Activated naive CD4-positive, alpha-beta T cell treated with anti-CD3 and anti-CD28 coated beads, Interleukin-2, amount 10 ng/mL, durations not matched to agents 5 hours and 36 hours (primary cell): Measurements from ENCODE around the gene ZG16B. TPM values are rescaled to one million over a fixed set of nuclear protein-coding genes. Genes with fewer than 3 reads are reported as not detected.

ENCODE experiments used
- total RNA-seq, 2 experiments: library from RNA; stranded (reverse); gene quantifications; one replicate each; pipeline ENCODE4 v1.2.3, GENCODE V29; 2021

The ZG16B gene, protein sequence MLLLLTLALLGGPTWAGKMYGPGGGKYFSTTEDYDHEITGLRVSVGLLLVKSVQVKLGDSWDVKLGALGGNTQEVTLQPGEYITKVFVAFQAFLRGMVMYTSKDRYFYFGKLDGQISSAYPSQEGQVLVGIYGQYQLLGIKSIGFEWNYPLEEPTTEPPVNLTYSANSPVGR
- total RNA-seq = 1 to 10 TPM; 1.4 to 1.6 TPM

GRCh38 chr16:2829501-2830354, at the start of gene ZG16B:
Gene ZG16B (plus strand): TSS chr16:2830303. CDS start chr16:2830442, 139 bp downstream.

DNA sequence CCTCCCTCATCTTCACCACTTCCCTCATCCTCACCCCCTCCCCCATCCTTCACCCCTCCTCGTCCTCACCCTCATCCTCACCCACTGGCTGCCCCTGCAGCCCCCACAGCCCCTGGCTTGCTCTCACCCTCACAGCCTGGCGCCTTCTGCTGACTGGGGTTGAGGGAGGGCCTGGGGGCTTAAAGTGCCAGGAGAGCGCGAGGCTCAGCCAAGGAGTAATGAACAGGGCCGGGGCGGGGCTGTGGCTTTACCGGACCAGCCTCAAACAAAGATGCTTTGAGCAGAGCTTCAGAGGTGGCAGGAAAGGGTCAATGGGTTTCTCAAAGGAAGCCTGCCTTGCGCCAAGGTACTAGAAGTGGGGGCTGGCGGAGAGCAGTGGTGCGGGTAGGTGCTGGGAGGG, 42.7 kb upstream of the ZG16B start, which contains the start of gene PRSS33:
Gene PRSS33, minus strand, starts transcription at position 155 of the 400 bp plus-strand sequence. CDS start 1,013 bp downstream, outside the sequence.

DNA sequence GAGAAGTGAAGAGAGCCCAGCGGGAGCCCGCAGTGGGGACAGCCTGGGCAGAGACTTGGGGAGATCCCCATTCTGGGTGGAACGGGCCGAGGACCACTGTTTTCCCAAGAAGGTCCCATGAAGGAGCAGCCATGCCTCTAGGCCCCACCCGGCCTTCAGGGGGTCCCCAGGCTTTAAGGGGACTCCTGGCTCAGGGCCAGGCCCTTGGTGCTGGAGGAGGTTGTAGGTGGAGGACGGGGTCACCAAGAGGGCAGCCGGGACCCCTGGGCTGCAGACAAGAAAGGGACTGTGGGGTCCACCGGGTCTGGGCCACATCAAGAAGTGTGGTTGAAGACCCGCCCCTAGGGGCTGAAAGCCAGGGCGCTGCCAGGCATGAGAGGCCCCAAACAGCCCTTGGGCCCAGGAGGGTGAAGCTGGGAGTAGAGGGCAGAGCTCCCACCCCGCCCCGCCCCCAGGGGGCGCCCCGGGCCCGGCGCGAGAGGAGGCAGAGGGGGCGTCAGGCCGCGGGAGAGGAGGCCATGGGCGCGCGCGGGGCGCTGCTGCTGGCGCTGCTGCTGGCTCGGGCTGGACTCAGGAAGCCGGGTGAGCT, 13.3 kb upstream of the ZG16B start, which contains the start of gene PRSS21:
Gene PRSS21, plus strand, starts transcription at position 487 of the 589 bp plus-strand sequence. Its CDS starts 32 bp downstream, at position 519.

GRCh38 chr16:2857451-2858244, 27.5 kb downstream of the ZG16B start, which contains the start of gene PRSS22:
Gene PRSS22 (minus strand): TSS chr16:2858170. CDS start chr16:2858104, 66 bp downstream.

Other genes starting within 250 kb of the ZG16B start
- gene KCTD5, start 147.8 kb upstream of the ZG16B start, total RNA-seq = 10 to 100 TPM; 28.5 to 30.3 TPM
- gene PRSS27, start 110.1 kb upstream of the ZG16B start, total RNA-seq = 1 to 10 TPM; 1.3 to 1.4 TPM
- gene SRRM2, start 77.7 kb upstream of the ZG16B start, total RNA-seq = 100 to 1,000 TPM; 565 to 586 TPM
- 100 to 1,000 TPM; 113 to 116 TPM for gene ELOB, start 53.0 kb upstream of the ZG16B start, total RNA-seq
- gene PRSS33, start 42.7 kb upstream of the ZG16B start, total RNA-seq = not detected
- not detected for gene PRSS41, start 31.8 kb upstream of the ZG16B start, total RNA-seq
- 1 to 10 TPM; 1.7 to 1.8 TPM for gene PRSS21, start 13.1 kb upstream of the ZG16B start, total RNA-seq
- gene PRSS22, start 27.9 kb downstream of the ZG16B start, total RNA-seq = not detected
- gene FLYWCH2, start 52.9 kb downstream of the ZG16B start, total RNA-seq = 10 to 100 TPM; 21.2 to 22.4 TPM
- 10 to 100 TPM; 50.6 to 52.3 TPM for gene FLYWCH1, start 81.6 kb downstream of the ZG16B start, total RNA-seq
- gene KREMEN2, start 134.0 kb downstream of the ZG16B start, total RNA-seq = not detected
- 10 to 100 TPM; 36.0 to 37.0 TPM for gene PAQR4, start 139.0 kb downstream of the ZG16B start, total RNA-seq
- 10 to 100 TPM; 89.1 to 99.3 TPM for gene PKMYT1, start 150.1 kb downstream of the ZG16B start, total RNA-seq
- gene CLDN9, start 182.6 kb downstream of the ZG16B start, total RNA-seq = under 1 TPM; 0.29 to 0.30 TPM
- not detected for gene CLDN6, start 187.9 kb downstream of the ZG16B start, total RNA-seq
- gene TNFRSF12A, start 190.1 kb downstream of the ZG16B start, total RNA-seq = 1 to 10 TPM; 2.9 to 3.8 TPM
- gene HCFC1R1, start 193.6 kb downstream of the ZG16B start, total RNA-seq = 10 to 100 TPM; 37.2 to 39.1 TPM
- gene THOC6, start 193.7 kb downstream of the ZG16B start, total RNA-seq = 10 to 100 TPM; 49.4 to 52.3 TPM
- gene BICDL2, start 206.6 kb downstream of the ZG16B start, total RNA-seq = 1 to 10 TPM; 1.1 to 1.2 TPM
- 10 to 100 TPM; 34.8 to 35.5 TPM for gene MMP25, start 216.3 kb downstream of the ZG16B start, total RNA-seq
- 1,000 to 10,000 TPM; 2,121 to 2,176 TPM for gene IL32, start 235.3 kb downstream of the ZG16B start, total RNA-seq